ENCODE results near the gene SDR39U1.
"Not testable (repeated sequence)": the region's sequence is repeated elsewhere in the genome, so short reads cannot be mapped to it uniquely, and the experiment has no call there.

SDR39U1 gene

GRCh38 chr14:24442240-24443052, at the start of gene SDR39U1:
TSS of gene SDR39U1 (minus strand) at chr14:24442776. CDS start at chr14:24442769, 7 bp downstream.
- DNase-seq, result peak; percentile 99

GRCh38 chr14:24491586-24492408, 49.2 kb upstream of the SDR39U1 start:
- not testable (repeated sequence) for DNase-seq

GRCh38 chr14:24483604-24484252, 41.2 kb upstream of the SDR39U1 start:
- no peak for DNase-seq

GRCh38 chr14:24482699-24483303, 40.2 kb upstream of the SDR39U1 start:
- DNase-seq, result not testable (repeated sequence)

- no peak for DNase-seq
Observed at GRCh38 chr14:24481622-24482324, 39.2 kb upstream of the SDR39U1 start.

- DNase-seq, result not testable (repeated sequence)
Observed at GRCh38 chr14:24479999-24480398, 37.4 kb upstream of the SDR39U1 start.

GRCh38 chr14:24475261-24475660, 32.7 kb upstream of the SDR39U1 start:
- DNase-seq, result no peak

GRCh38 chr14:24473211-24473610, 30.6 kb upstream of the SDR39U1 start:
- no peak for DNase-seq

GRCh38 chr14:24470450-24470849, 27.9 kb upstream of the SDR39U1 start:
- not testable (repeated sequence) for DNase-seq

- DNase-seq, result no peak
Observed at GRCh38 chr14:24465805-24466204, 23.2 kb upstream of the SDR39U1 start.

GRCh38 chr14:24465368-24465767, 22.8 kb upstream of the SDR39U1 start:
- DNase-seq, result no peak

- no peak for DNase-seq
Observed at GRCh38 chr14:24463884-24464785, 21.6 kb upstream of the SDR39U1 start.

- no peak for DNase-seq
Observed at GRCh38 chr14:24463017-24463883, 20.7 kb upstream of the SDR39U1 start.

GRCh38 chr14:24461336-24461735, 18.8 kb upstream of the SDR39U1 start:
- DNase-seq, result no peak

GRCh38 chr14:24459331-24459730, 16.8 kb upstream of the SDR39U1 start:
- DNase-seq, result no peak

- no peak for DNase-seq
Observed at GRCh38 chr14:24458736-24459135, 16.2 kb upstream of the SDR39U1 start.

- no peak for DNase-seq
Observed at GRCh38 chr14:24456980-24457379, 14.4 kb upstream of the SDR39U1 start.

- not testable (repeated sequence) for DNase-seq
Observed at GRCh38 chr14:24450828-24451227, 8.3 kb upstream of the SDR39U1 start.

- DNase-seq, result no peak
Observed at GRCh38 chr14:24443053-24443665, 583 bp upstream of the SDR39U1 start.

- peak; percentile 63 for DNase-seq
Observed at GRCh38 chr14:24441904-24442239, 704 bp downstream of the SDR39U1 start.

All from NCI-H1694 (cell line).